Immature natural killer cell (primary cell): ENCODE measurements around the gene HOXD4. TPM values are rescaled to one million over a fixed set of nuclear protein-coding genes. Genes with fewer than 3 reads are reported as not detected.

Source experiments
- DNase-seq, 3 donors: peaks; one replicate each; pipeline ENCODE4 v3.0.0; 2022; ENCODE audit warnings: mixed read lengths in 1 of 3
- H3K27ac Mint-ChIP-seq, 6 donors: one replicate each; pipeline ENCODE4 v1.8.0; 2020; ENCODE audit warnings: mixed read lengths in 6 of 6, mild to moderate bottlenecking in 5 of 6, inconsistent platforms in 4 of 6, moderate library complexity in 3 of 6
- H3K27me3 Mint-ChIP-seq, 3 donors: one replicate each; pipeline ENCODE4 v1.8.0; 2020 to 2021; ENCODE audit warnings: low read depth in 3 of 3, mild to moderate bottlenecking in 3 of 3, mixed read lengths in 3 of 3, moderate library complexity in 3 of 3, inconsistent platforms in 1 of 3
- H3K36me3 Mint-ChIP-seq, 3 donors: one replicate each; pipeline ENCODE4 v1.8.0; 2020; ENCODE audit warnings: mixed read lengths in 3 of 3, inconsistent platforms in 2 of 3, mild to moderate bottlenecking in 2 of 3
- H3K4me1 Mint-ChIP-seq, 2 donors: one replicate each; pipeline ENCODE4 v1.8.0; 2020; ENCODE audit warnings: inconsistent platforms in 2 of 2, mild to moderate bottlenecking in 2 of 2, mixed read lengths in 2 of 2, moderate library complexity in 1 of 2
- H3K4me3 Mint-ChIP-seq, 5 donors: one replicate each; pipeline ENCODE4 v1.8.0; 2020; ENCODE audit warnings: mild to moderate bottlenecking in 5 of 5, mixed read lengths in 5 of 5, inconsistent platforms in 3 of 5, moderate library complexity in 3 of 5
- H3K9me3 Mint-ChIP-seq, 6 donors: one replicate each; pipeline ENCODE4 v1.8.0; 2020; ENCODE audit warnings: mild to moderate bottlenecking in 6 of 6, mixed read lengths in 6 of 6, inconsistent platforms in 4 of 6, moderate library complexity in 3 of 6
- polyA plus RNA-seq, 3 donors: library from polyadenylated mRNA; unstranded; fragments of 300-500 nt; fragmentation: Illumina TruSeq; gene quantifications; one replicate each; pipeline ENCODE4 v1.2.3, GENCODE V29; 2021

The HOXD4 gene
- polyA plus RNA-seq, 3 donors from 2014 or later: not detected

- H3K27me3 Mint-ChIP-seq: peaks cover 33 to 63% (median 34%) of the 10 kb centered on the region in 3 donors
- peaks cover 0 to 12% (median 1%) of the 10 kb centered on the region in 6 donors for H3K9me3 Mint-ChIP-seq
- no peak for DNase-seq
- H3K4me1 Mint-ChIP-seq: peaks cover 4% of the 10 kb centered on the region in 2 donors
- H3K36me3 Mint-ChIP-seq: peaks cover 0 to 7% (median 0%) of the 10 kb centered on the region in 3 donors
- no peak overlapping the region for H3K27ac Mint-ChIP-seq
- no peak overlapping the region for H3K4me3 Mint-ChIP-seq
These were observed 5.2 kb upstream of the HOXD4 start for GRCh38 chr2:176146101-176146500.

GRCh38 chr2:176146645-176147044, 4.7 kb upstream of the HOXD4 start:
- Mint-ChIP-seq H3K27me3 (peaks cover 30 to 66% (median 30%) of the 10 kb centered on the region in 3 donors), H3K27ac (no peak overlapping the region), H3K9me3 (peaks cover 0 to 10% (median 0%) of the 10 kb centered on the region in 6 donors), H3K36me3 (peaks cover 0 to 7% (median 0%) of the 10 kb centered on the region in 3 donors), H3K4me3 (no peak overlapping the region), H3K4me1 (no peaks in the 10 kb centered on the region)
- DNase-seq: no peak

- Mint-ChIP-seq H3K4me1 (no peaks in the 10 kb centered on the region), H3K36me3 (peaks cover 0 to 7% (median 0%) of the 10 kb centered on the region in 3 donors), H3K27ac (no peak overlapping the region), H3K4me3 (no peak overlapping the region), H3K9me3 (peaks cover 0 to 10% (median 0%) of the 10 kb centered on the region in 6 donors), H3K27me3 (peaks cover 30 to 63% (median 30%) of the 10 kb centered on the region in 3 donors)
- DNase-seq: no peak
These were observed 4.0 kb upstream of the HOXD4 start for GRCh38 chr2:176147210-176147799.

- Mint-ChIP-seq H3K36me3 (peaks cover 0 to 7% (median 0%) of the 10 kb centered on the region in 3 donors), H3K4me3 (no peak overlapping the region), H3K9me3 (peaks cover 0 to 13% (median 0%) of the 10 kb centered on the region in 6 donors), H3K27ac (no peak overlapping the region), H3K27me3 (peaks cover 28 to 59% (median 30%) of the 10 kb centered on the region in 3 donors), H3K4me1 (no peaks in the 10 kb centered on the region)
- DNase-seq: no peak
These were observed 3.4 kb upstream of the HOXD4 start for GRCh38 chr2:176147800-176148496.

GRCh38 chr2:176148751-176149421, 2.5 kb upstream of the HOXD4 start:
- Mint-ChIP-seq H3K4me3 (no peak overlapping the region), H3K27ac (no peak overlapping the region), H3K4me1 (no peaks in the 10 kb centered on the region)

GRCh38 chr2:176149481-176149938, 1.8 kb upstream of the HOXD4 start:
- H3K27ac Mint-ChIP-seq: no peak overlapping the region
- H3K36me3 Mint-ChIP-seq: peaks cover 0 to 7% (median 0%) of the 10 kb centered on the region in 3 donors
- no peak overlapping the region for H3K4me3 Mint-ChIP-seq
- no peak for DNase-seq
- peaks cover 29 to 62% (median 39%) of the 10 kb centered on the region in 3 donors for H3K27me3 Mint-ChIP-seq
- H3K4me1 Mint-ChIP-seq: no peaks in the 10 kb centered on the region
- peaks cover 0 to 13% (median 0%) of the 10 kb centered on the region in 6 donors for H3K9me3 Mint-ChIP-seq

More at GRCh38 chr2:176148751-176149421, 2.5 kb upstream of the HOXD4 start:
- H3K27me3 Mint-ChIP-seq: peaks cover 29 to 62% (median 36%) of the 10 kb centered on the region in 3 donors
- peaks cover 0 to 7% (median 0%) of the 10 kb centered on the region in 3 donors for H3K36me3 Mint-ChIP-seq
- peaks cover 0 to 13% (median 0%) of the 10 kb centered on the region in 6 donors for H3K9me3 Mint-ChIP-seq
- DNase-seq: no peak

- no peak for DNase-seq
- Mint-ChIP-seq H3K4me1 (no peaks in the 10 kb centered on the region), H3K4me3 (no peak overlapping the region), H3K27me3 (peaks cover 29 to 62% (median 36%) of the 10 kb centered on the region in 3 donors), H3K27ac (no peak overlapping the region), H3K9me3 (peaks cover 0 to 13% (median 0%) of the 10 kb centered on the region in 6 donors), H3K36me3 (peaks cover 0 to 7% (median 0%) of the 10 kb centered on the region in 3 donors)
These were observed 1.3 kb upstream of the HOXD4 start for GRCh38 chr2:176149939-176150583.

- no peak for DNase-seq
- Mint-ChIP-seq H3K4me1 (no peaks in the 10 kb centered on the region), H3K4me3 (no peak overlapping the region), H3K36me3 (peaks cover 0 to 7% (median 0%) of the 10 kb centered on the region in 3 donors), H3K27ac (no peak overlapping the region), H3K9me3 (peaks cover 0 to 13% (median 0%) of the 10 kb centered on the region in 6 donors), H3K27me3 (peaks cover 30 to 63% (median 34%) of the 10 kb centered on the region in 3 donors)
These were observed 537 bp upstream of the HOXD4 start for GRCh38 chr2:176150584-176151441.

GRCh38 chr2:176152350-176153181, 1.2 kb downstream of the HOXD4 start:
- Mint-ChIP-seq H3K4me1 (no peaks in the 10 kb centered on the region), H3K27me3 (peaks cover 23 to 60% (median 26%) of the 10 kb centered on the region in 3 donors), H3K4me3 (no peak overlapping the region), H3K27ac (no peak overlapping the region), H3K36me3 (peaks cover 0 to 7% (median 0%) of the 10 kb centered on the region in 3 donors), H3K9me3 (peaks cover 0 to 10% (median 0%) of the 10 kb centered on the region in 6 donors)
- DNase-seq: no peak

- no peak overlapping the region for H3K27ac Mint-ChIP-seq
- H3K36me3 Mint-ChIP-seq: peaks cover 0 to 7% (median 0%) of the 10 kb centered on the region in 3 donors
- no peak overlapping the region for H3K4me3 Mint-ChIP-seq
These were observed 3.4 kb downstream of the HOXD4 start for GRCh38 chr2:176154576-176155252.

GRCh38 chr2:176155356-176156044, 4.2 kb downstream of the HOXD4 start:
- H3K9me3 Mint-ChIP-seq: peaks cover 0 to 6% (median 0%) of the 10 kb centered on the region in 6 donors
- no peak for DNase-seq
- peaks cover 25 to 43% (median 26%) of the 10 kb centered on the region in 3 donors for H3K27me3 Mint-ChIP-seq
- no peak overlapping the region for H3K4me3 Mint-ChIP-seq
- H3K36me3 Mint-ChIP-seq: peaks cover 0 to under 1% (median 0%) of the 10 kb centered on the region in 3 donors
- no peak overlapping the region for H3K27ac Mint-ChIP-seq
- no peaks in the 10 kb centered on the region for H3K4me1 Mint-ChIP-seq

More at GRCh38 chr2:176154576-176155252, 3.4 kb downstream of the HOXD4 start:
- DNase-seq: no peak
- no peaks in the 10 kb centered on the region for H3K4me1 Mint-ChIP-seq
- peaks cover 24 to 51% (median 30%) of the 10 kb centered on the region in 3 donors for H3K27me3 Mint-ChIP-seq
- H3K9me3 Mint-ChIP-seq: peaks cover 0 to 9% (median 0%) of the 10 kb centered on the region in 6 donors
